HEK293T (cell line): ENCODE data around the gene MMP23B.
"Not testable (repeated sequence)": the region's sequence is repeated elsewhere in the genome, so short reads cannot be mapped to it uniquely, and the experiment has no call there.

Experiments
- CTCF ChIA-PET: fragments of 350-600 bp; formaldehyde crosslinking; extraction: SDS; loops from one replicate; lab custom pipeline; 2021; ENCODE audit warnings: antibody characterized with exemption, inconsistent platforms; lab: Yijun Ruan, JAX
- POLR2A ChIA-PET: fragments of 350-600 bp; formaldehyde crosslinking; extraction: SDS; loops from one replicate; lab custom pipeline; 2020; ENCODE audit warnings: antibody characterized with exemption, inconsistent platforms; lab: Yijun Ruan, JAX
- DNase-seq: peaks from one replicate; pipeline ENCODE4 v3.0.0; 2012; ENCODE audit warnings: mixed read lengths; ENCODE audit errors: extremely low spot score
- ARNT ChIP-seq: fragments of 450-650 bp; IDR thresholded peaks from 2 replicates; pipeline ENCODE4 v1.6.1; 2017; ENCODE audit warnings: mild to moderate bottlenecking
- BHLHE40 ChIP-seq: fragments of 450-650 bp; IDR thresholded peaks from 2 replicates; pipeline ENCODE4 v1.6.1; 2016; ENCODE audit warnings: mild to moderate bottlenecking, moderate library complexity, borderline replicate concordance
- CTBP1 ChIP-seq: fragments of 450-650 bp; IDR thresholded peaks from 2 replicates; pipeline ENCODE4 v1.6.1; 2016; ENCODE audit warnings: borderline replicate concordance
- ELF4 ChIP-seq: fragments of 450-650 bp; IDR thresholded peaks from 2 replicates; pipeline ENCODE4 v1.6.1; 2017; ENCODE audit warnings: antibody characterized with exemption
- FOXA1 ChIP-seq: fragments of 450-650 bp; IDR thresholded peaks from 2 replicates; pipeline ENCODE4 v1.6.1; 2016; ENCODE audit warnings: mild to moderate bottlenecking
- FOXM1 ChIP-seq: fragments of 450-650 bp; IDR thresholded peaks from 2 replicates; pipeline ENCODE4 v1.6.1; 2017; ENCODE audit warnings: mild to moderate bottlenecking, borderline replicate concordance
- HDGF ChIP-seq: fragments of 450-650 bp; IDR thresholded peaks from 2 replicates; pipeline ENCODE4 v1.6.1; 2017; ENCODE audit warnings: antibody characterized with exemption, borderline replicate concordance
- L3MBTL2 ChIP-seq: fragments of 450-650 bp; conservative IDR thresholded peaks from 2 replicates; pipeline ENCODE4 v1.6.1; 2016; ENCODE audit warnings: mild to moderate bottlenecking
- LEF1 ChIP-seq: fragments of 450-650 bp; IDR thresholded peaks from 2 replicates; pipeline ENCODE4 v1.6.1; 2017; ENCODE audit warnings: mild to moderate bottlenecking, borderline replicate concordance
- NFRKB ChIP-seq: fragments of 450-650 bp; IDR thresholded peaks from 2 replicates; pipeline ENCODE4 v1.6.1; 2016; ENCODE audit warnings: mild to moderate bottlenecking, moderate library complexity
- SP1 ChIP-seq: fragments of 450-650 bp; IDR thresholded peaks from 2 replicates; pipeline ENCODE4 v1.6.1; 2017
- SUZ12 ChIP-seq: fragments of 450-650 bp; IDR thresholded peaks from 2 replicates; pipeline ENCODE4 v1.6.1; 2016; ENCODE audit warnings: mild to moderate bottlenecking
- TARDBP ChIP-seq: fragments of 450-650 bp; IDR thresholded peaks from 2 replicates; pipeline ENCODE4 v1.6.1; 2016
- ZNF384 ChIP-seq: fragments of 450-650 bp; IDR thresholded peaks from 2 replicates; pipeline ENCODE4 v1.6.1; 2016

Gene MMP23B

GRCh38 chr1:1646326-1646725 is 14.4 kb downstream of the MMP23B start:
- POLR2A ChIA-PET, DNase-seq: not testable (repeated sequence)
- CTCF ChIA-PET: interaction anchor here (0.7 kb wide), 1 partner anchor 7 kb away, joined by 3 read pairs; no protein-coding TSS in a partner anchor

- POLR2A ChIA-PET, CTCF ChIA-PET, DNase-seq: not testable (repeated sequence)
Observed at GRCh38 chr1:1647567-1648241, 15.7 kb downstream of the MMP23B start.

DNA sequence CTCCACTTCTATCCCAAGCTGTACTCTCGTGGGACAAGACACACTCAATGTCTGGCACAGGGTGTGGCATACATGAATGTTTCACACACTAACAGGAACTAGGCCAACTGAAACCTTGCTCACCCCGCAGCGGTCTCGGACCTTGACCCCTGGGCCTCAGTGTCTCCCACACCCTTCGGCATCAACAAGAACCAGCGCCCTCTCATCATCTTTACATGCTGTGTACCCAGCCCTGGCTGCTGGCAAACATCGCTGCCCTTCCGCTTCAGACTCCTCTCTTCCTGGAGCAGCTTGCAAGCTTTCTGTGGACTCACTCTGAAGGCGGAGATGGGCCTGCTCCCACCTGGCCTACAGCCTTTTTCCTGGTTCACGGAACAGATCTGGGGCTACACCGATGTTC is 16.3 kb downstream of the MMP23B start:
- DNase-seq, CTCF ChIA-PET, POLR2A ChIA-PET: not testable (repeated sequence)

GRCh38 chr1:1658583-1659549 is 26.9 kb downstream of the MMP23B start, which contains the start of gene CDK11B:
Gene CDK11B, minus strand, starts transcription at chr1:1659004. Its CDS starts 1,519 bp downstream, at chr1:1657485.
- POLR2A ChIA-PET: not testable (repeated sequence)
- peak; percentile 85 for TF ChIP-seq ELF4
- CTCF ChIA-PET: interaction anchor here (0.6 kb wide), 1 partner anchor 312 kb away, joined by 4 read pairs; no protein-coding TSS in a partner anchor
- DNase-seq: peak; percentile 87

GRCh38 chr1:1662392-1662791 is 30.4 kb downstream of the MMP23B start:
- POLR2A ChIA-PET, DNase-seq, CTCF ChIA-PET: not testable (repeated sequence)

DNA sequence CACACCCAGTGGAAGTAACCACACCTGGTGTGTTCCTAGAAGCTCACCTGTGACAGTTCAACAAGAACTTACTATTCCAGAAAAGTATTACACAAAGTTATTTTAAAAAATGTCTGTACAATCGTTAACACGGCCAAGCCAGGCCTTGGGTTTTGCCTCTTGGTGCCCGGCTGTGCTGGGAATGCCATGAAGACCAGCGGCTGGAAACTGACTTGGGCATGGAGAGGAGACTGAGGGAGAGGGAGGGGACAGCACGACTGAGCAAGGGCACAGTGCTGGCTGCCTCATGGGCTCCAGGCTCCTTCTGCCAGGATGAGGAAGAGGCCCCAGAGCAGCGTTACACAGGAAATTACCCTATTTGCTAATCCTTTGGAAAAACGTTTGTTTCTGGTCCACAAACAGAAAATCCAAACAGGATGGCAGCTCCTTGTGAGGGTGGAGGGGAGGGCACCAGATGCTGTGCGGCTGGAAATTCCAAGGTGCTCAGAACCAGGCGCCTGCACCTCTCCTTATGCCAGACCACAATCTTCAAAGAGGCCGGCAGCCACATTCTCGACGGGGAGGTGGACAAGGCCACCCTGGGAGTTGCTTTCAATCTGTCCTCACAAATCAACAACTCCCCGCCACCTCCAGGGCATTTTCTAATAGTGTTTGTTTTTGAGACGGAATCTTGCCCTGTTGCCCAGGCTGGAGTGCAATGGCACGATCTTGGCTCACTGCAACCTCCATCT is 31.0 kb downstream of the MMP23B start:
- DNase-seq, POLR2A ChIA-PET, CTCF ChIA-PET: not testable (repeated sequence)

DNA sequence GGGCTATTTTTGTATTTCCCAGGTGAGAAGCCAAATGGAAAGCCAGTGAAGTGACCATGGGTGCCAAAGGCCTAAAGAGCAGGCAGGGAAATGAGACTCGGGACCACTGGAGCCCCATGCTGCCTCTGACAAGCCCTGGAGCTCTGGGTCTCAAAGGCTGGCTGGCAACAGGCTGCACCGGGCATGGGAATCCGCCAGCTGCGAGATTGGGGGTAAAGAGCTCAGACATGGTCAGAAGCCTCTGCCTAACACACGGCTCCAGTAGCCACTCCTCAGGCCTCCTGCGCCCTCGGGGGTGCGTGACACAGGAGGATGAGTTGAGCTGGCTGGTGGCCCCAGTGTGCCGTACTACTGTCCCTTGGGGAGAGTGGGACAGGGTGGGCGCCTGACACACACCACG is 32.3 kb downstream of the MMP23B start:
- DNase-seq, CTCF ChIA-PET, POLR2A ChIA-PET: not testable (repeated sequence)

DNA sequence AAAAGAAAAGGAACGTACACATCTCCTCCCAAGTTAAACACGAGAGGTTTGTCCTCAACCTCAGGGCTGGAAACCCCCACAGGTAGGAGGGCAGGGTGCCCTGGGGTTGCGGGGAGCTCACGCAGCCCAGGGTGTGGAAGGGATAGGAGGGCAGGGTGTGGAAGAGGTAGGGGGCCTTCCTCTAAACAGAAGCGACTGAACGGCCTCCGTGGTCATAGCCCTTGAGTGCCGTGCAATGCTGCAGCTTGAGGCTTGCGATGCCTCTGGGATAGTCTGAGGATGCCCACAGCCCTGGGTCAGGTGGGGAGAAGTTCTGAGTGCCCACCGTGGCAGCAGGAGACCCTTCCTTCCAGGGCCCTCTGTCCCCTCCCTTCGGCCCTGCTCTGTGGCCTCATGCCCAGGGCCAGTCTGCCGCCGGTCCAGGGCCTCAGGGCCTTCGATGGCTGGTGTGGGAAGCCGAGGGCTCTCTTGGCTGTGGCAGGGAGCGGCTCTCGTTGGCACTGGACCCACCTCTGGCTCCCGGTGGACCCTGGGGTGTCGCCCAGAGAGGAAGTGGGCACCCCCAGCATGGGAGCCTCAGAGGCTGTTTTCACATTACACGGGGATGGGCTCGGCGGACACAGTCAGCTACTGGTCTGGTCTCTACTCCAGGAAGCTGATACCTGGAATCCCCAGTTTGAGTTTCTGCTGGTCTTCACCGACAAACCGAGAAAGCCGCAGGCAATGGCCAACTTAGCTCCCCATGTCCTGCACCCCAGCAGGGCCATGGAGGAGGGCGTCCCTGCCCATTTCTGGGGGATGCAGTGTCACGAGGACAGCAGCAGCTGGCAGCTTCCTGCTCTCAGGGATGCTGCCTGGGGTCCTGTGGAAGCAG is 33.2 kb downstream of the MMP23B start:
- DNase-seq: peak; percentile 3

GRCh38 chr1:1665815-1666251 is 33.9 kb downstream of the MMP23B start:
- POLR2A ChIA-PET: interaction anchor here (1.1 kb wide), 1 partner anchor 21 kb away, joined by 3 read pairs; no protein-coding TSS in a partner anchor
- TF ChIP-seq TARDBP: no peak
- no peak for TF ChIP-seq L3MBTL2
- TF ChIP-seq FOXA1: no peak
- TF ChIP-seq ZNF384: no peak
- TF ChIP-seq LEF1: no peak
- TF ChIP-seq NFRKB: no peak
- TF ChIP-seq SP1: no peak
- TF ChIP-seq HDGF: no peak
- no peak for TF ChIP-seq BHLHE40
- TF ChIP-seq SUZ12: no peak
- DNase-seq: peak; percentile 64
- CTCF ChIA-PET: interaction anchor here (1.0 kb wide), 1 partner anchor 12 kb away, joined by 3 read pairs; no protein-coding TSS in a partner anchor

More for the DNA sequence above, 33.2 kb downstream of the MMP23B start:
- TF ChIP-seq FOXM1 (no peak), BHLHE40 (no peak), HDGF (no peak), ARNT (no peak), TARDBP (no peak), CTBP1 (no peak), SP1 (no peak), L3MBTL2 (no peak)
- CTCF ChIA-PET: interaction anchor here (1.0 kb wide), 1 partner anchor 13 kb away, joined by 3 read pairs; no protein-coding TSS in a partner anchor
- POLR2A ChIA-PET: interaction anchor here (1.1 kb wide), 1 partner anchor 22 kb away, joined by 3 read pairs; no protein-coding TSS in a partner anchor
